GM23338 (cell line): ENCODE results near the gene CDC42BPB. TPM values are rescaled to one million over a fixed set of nuclear protein-coding genes. Genes with fewer than 3 reads are reported as not detected.
A peak's percentile ranks its signal among the peaks of the same experiment; 100 is the strongest.

Experiments
- ATAC-seq: fragments of 200-7000 bp; cut with Tn5 transposase; 3 replicates; pipeline ENCODE4 v1.9.1; 2020
- DNase-seq: peaks from one replicate; pipeline ENCODE4 v3.0.0-alpha.2; 2015; ENCODE audit warnings: low spot score
- H2AFZ ChIP-seq: fragments of 200-600 bp; sonication (generic); 2 replicates; pipeline ENCODE4 v1.8.0; 2016; ENCODE audit warnings: antibody characterized with exemption, mild to moderate bottlenecking, moderate library complexity
- H3F3A ChIP-seq: fragments of 200-600 bp; sonication (generic); replicated peaks from 2 replicates; pipeline ENCODE4 v1.8.0; 2017; ENCODE audit warnings: antibody characterized with exemption, mixed run types, low read depth
- H3K27ac ChIP-seq: fragments of 200-600 bp; sonication (generic); 2 replicates; pipeline ENCODE4 v1.6.1; 2016; ENCODE audit warnings: low read depth
- H3K27me3 ChIP-seq: fragments of 200-600 bp; sonication (generic); 2 replicates; pipeline ENCODE4 v1.8.0; 2016; ENCODE audit warnings: mild to moderate bottlenecking, mixed run types, moderate library complexity; ENCODE audit not compliant: insufficient read depth
- H3K36me3 ChIP-seq: fragments of 200-600 bp; sonication (generic); 2 replicates; pipeline ENCODE4 v1.8.0; 2016; ENCODE audit warnings: mild to moderate bottlenecking; ENCODE audit not compliant: insufficient read depth
- H3K4me1 ChIP-seq: fragments of 200-600 bp; sonication (generic); 2 replicates; pipeline ENCODE4 v1.8.0; 2016; ENCODE audit warnings: mild to moderate bottlenecking, moderate library complexity; ENCODE audit not compliant: insufficient read depth
- H3K4me2 ChIP-seq: fragments of 200-600 bp; sonication (generic); 2 replicates; pipeline ENCODE4 v1.7.1; 2017; ENCODE audit warnings: mixed run types
- H3K4me3 ChIP-seq: fragments of 200-600 bp; sonication (generic); 2 replicates; pipeline ENCODE4 v1.6.1; 2016; ENCODE audit warnings: mixed run types
- H3K79me2 ChIP-seq: fragments of 200-600 bp; sonication (generic); replicated peaks from 2 replicates; pipeline ENCODE4 v1.8.0; 2017; ENCODE audit warnings: mild to moderate bottlenecking; ENCODE audit not compliant: insufficient read depth
- H3K9me2 ChIP-seq: fragments of 200-600 bp; sonication (generic); 2 replicates; pipeline ENCODE4 v1.8.0; 2017; ENCODE audit not compliant: insufficient read depth
- H4K20me1 ChIP-seq: fragments of 200-600 bp; sonication (generic); replicated peaks from 2 replicates; pipeline ENCODE4 v1.8.0; 2017; ENCODE audit warnings: mild to moderate bottlenecking; ENCODE audit not compliant: insufficient read depth
- H3K27ac Mint-ChIP-seq: 2 replicates; pipeline ENCODE4 v1.8.0; 2020; ENCODE audit warnings: inconsistent platforms, mild to moderate bottlenecking, moderate library complexity, mixed read lengths
- H3K27me3 Mint-ChIP-seq: 3 replicates; pipeline ENCODE4 v1.8.0; 2022; ENCODE audit warnings: low read depth, mild to moderate bottlenecking, moderate library complexity, mixed read lengths, inconsistent platforms; ENCODE audit not compliant: insufficient read depth, poor library complexity
- H3K36me3 Mint-ChIP-seq: 3 replicates; pipeline ENCODE4 v1.8.0; 2021; ENCODE audit warnings: low read depth, mild to moderate bottlenecking, inconsistent platforms, moderate library complexity, mixed read lengths
- H3K4me1 Mint-ChIP-seq: 3 replicates; pipeline ENCODE4 v1.8.0; 2020; ENCODE audit warnings: mild to moderate bottlenecking, inconsistent platforms, mixed read lengths
- H3K4me3 Mint-ChIP-seq: 3 replicates; pipeline ENCODE4 v1.8.0; 2021; ENCODE audit warnings: moderate library complexity, mild to moderate bottlenecking, inconsistent platforms, mixed read lengths
- H3K9me3 Mint-ChIP-seq: 3 replicates; pipeline ENCODE4 v1.8.0; 2020; ENCODE audit warnings: moderate library complexity, mild to moderate bottlenecking, inconsistent platforms, mixed read lengths
- EZH2 ChIP-seq: fragments of 200-600 bp; sonication (generic); IDR thresholded peaks from one replicate; pipeline ENCODE4 v1.8.0; 2017; ENCODE audit warnings: antibody characterized with exemption, mild to moderate bottlenecking, low read depth; ENCODE audit not compliant: unreplicated experiment
- EZH2phosphoT487 ChIP-seq: fragments of 200-600 bp; sonication (generic); IDR thresholded peaks from one replicate; pipeline ENCODE4 v1.8.1; 2018; ENCODE audit warnings: antibody characterized with exemption; ENCODE audit not compliant: unreplicated experiment
- JUNB ChIP-seq: IDR thresholded peaks from one replicate; pipeline ENCODE4 v1.6.1; 2016; ENCODE audit warnings: antibody characterized with exemption; ENCODE audit not compliant: unreplicated experiment
- POLR2AphosphoS5 ChIP-seq: IDR thresholded peaks from 2 replicates; pipeline ENCODE4 v1.6.1; 2016; ENCODE audit warnings: antibody characterized with exemption, low read depth
- STAT1 ChIP-seq: IDR thresholded peaks from one replicate; pipeline ENCODE4 v1.6.1; 2016; ENCODE audit warnings: antibody characterized with exemption; ENCODE audit not compliant: unreplicated experiment
- ZNF114 ChIP-seq: fragments of 250-450 bp; sonication (Bioruptor Pico); IDR thresholded peaks from 2 replicates; pipeline ENCODE4 v1.5.0; 2020; ENCODE audit warnings: mild to moderate bottlenecking, moderate library complexity
- ZNF331 ChIP-seq: fragments of 250-450 bp; sonication (Bioruptor Pico); IDR thresholded peaks from 2 replicates; pipeline ENCODE4 v1.5.0; 2020; ENCODE audit warnings: low read depth, mild to moderate bottlenecking, moderate library complexity
- polyA plus RNA-seq: library from polyadenylated mRNA; unstranded; fragments of >200 nt; fragmentation: Nextera tagmentation; extraction: Ambion mirVana; gene quantifications from 2 replicates; pipeline ENCODE4 v1.2.1, GENCODE V29; 2016
- total RNA-seq: library from RNA; depleted of rRNA; stranded (reverse); fragments of >200 nt; shearing (Covaris generic); gene quantifications from 2 replicates; pipeline ENCODE4 v1.2.3, GENCODE V29; 2014
- TF ChIP-seq, protein P1 (sequence below): IDR thresholded peaks from 2 replicates; pipeline ENCODE4 v1.6.1; 2016; ENCODE audit warnings: antibody characterized with exemption
- TF ChIP-seq, protein P2 (sequence below): fragments of 250-450 bp; sonication (Bioruptor Pico); IDR thresholded peaks from 2 replicates; pipeline ENCODE4 v1.5.0; 2020; ENCODE audit warnings: mild to moderate bottlenecking, moderate library complexity

The CDC42BPB gene
- total and polyA plus RNA-seq, 2 experiments from 2014 or later: 12.3 to 127 TPM

- Histone ChIP-seq H3K4me3 (peak overlapping the region; percentile 92), H3K4me2 (peak overlapping the region; percentile 93), H3K36me3 (no peaks in the 10 kb centered on the region), H3K4me1 (peaks cover 8% of the 10 kb centered on the region), H4K20me1 (no peaks in the 10 kb centered on the region), H3K9me2 (no peaks in the 10 kb centered on the region), H3K27me3 (peaks cover 69% of the 10 kb centered on the region), H3K27ac (no peak overlapping the region), H3F3A (peaks cover 6% of the 10 kb centered on the region), H2AFZ (peak overlapping the region; percentile 96), H3K79me2 (no peaks in the 10 kb centered on the region)
- Mint-ChIP-seq H3K27me3 (peaks cover 63% of the 10 kb centered on the region), H3K4me3 (peak overlapping the region; percentile 37; the same call in 2 of the 3 replicates), H3K27ac (no peak overlapping the region), H3K4me1 (peaks cover 12% of the 10 kb centered on the region), H3K36me3 (peaks cover 10% of the 10 kb centered on the region; the same call in 2 of the 3 replicates), H3K9me3 (no peaks in the 10 kb centered on the region)
- TF ChIP-seq, protein P1, sequence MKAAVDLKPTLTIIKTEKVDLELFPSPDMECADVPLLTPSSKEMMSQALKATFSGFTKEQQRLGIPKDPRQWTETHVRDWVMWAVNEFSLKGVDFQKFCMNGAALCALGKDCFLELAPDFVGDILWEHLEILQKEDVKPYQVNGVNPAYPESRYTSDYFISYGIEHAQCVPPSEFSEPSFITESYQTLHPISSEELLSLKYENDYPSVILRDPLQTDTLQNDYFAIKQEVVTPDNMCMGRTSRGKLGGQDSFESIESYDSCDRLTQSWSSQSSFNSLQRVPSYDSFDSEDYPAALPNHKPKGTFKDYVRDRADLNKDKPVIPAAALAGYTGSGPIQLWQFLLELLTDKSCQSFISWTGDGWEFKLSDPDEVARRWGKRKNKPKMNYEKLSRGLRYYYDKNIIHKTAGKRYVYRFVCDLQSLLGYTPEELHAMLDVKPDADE: no peak
- TF ChIP-seq, protein P2, sequence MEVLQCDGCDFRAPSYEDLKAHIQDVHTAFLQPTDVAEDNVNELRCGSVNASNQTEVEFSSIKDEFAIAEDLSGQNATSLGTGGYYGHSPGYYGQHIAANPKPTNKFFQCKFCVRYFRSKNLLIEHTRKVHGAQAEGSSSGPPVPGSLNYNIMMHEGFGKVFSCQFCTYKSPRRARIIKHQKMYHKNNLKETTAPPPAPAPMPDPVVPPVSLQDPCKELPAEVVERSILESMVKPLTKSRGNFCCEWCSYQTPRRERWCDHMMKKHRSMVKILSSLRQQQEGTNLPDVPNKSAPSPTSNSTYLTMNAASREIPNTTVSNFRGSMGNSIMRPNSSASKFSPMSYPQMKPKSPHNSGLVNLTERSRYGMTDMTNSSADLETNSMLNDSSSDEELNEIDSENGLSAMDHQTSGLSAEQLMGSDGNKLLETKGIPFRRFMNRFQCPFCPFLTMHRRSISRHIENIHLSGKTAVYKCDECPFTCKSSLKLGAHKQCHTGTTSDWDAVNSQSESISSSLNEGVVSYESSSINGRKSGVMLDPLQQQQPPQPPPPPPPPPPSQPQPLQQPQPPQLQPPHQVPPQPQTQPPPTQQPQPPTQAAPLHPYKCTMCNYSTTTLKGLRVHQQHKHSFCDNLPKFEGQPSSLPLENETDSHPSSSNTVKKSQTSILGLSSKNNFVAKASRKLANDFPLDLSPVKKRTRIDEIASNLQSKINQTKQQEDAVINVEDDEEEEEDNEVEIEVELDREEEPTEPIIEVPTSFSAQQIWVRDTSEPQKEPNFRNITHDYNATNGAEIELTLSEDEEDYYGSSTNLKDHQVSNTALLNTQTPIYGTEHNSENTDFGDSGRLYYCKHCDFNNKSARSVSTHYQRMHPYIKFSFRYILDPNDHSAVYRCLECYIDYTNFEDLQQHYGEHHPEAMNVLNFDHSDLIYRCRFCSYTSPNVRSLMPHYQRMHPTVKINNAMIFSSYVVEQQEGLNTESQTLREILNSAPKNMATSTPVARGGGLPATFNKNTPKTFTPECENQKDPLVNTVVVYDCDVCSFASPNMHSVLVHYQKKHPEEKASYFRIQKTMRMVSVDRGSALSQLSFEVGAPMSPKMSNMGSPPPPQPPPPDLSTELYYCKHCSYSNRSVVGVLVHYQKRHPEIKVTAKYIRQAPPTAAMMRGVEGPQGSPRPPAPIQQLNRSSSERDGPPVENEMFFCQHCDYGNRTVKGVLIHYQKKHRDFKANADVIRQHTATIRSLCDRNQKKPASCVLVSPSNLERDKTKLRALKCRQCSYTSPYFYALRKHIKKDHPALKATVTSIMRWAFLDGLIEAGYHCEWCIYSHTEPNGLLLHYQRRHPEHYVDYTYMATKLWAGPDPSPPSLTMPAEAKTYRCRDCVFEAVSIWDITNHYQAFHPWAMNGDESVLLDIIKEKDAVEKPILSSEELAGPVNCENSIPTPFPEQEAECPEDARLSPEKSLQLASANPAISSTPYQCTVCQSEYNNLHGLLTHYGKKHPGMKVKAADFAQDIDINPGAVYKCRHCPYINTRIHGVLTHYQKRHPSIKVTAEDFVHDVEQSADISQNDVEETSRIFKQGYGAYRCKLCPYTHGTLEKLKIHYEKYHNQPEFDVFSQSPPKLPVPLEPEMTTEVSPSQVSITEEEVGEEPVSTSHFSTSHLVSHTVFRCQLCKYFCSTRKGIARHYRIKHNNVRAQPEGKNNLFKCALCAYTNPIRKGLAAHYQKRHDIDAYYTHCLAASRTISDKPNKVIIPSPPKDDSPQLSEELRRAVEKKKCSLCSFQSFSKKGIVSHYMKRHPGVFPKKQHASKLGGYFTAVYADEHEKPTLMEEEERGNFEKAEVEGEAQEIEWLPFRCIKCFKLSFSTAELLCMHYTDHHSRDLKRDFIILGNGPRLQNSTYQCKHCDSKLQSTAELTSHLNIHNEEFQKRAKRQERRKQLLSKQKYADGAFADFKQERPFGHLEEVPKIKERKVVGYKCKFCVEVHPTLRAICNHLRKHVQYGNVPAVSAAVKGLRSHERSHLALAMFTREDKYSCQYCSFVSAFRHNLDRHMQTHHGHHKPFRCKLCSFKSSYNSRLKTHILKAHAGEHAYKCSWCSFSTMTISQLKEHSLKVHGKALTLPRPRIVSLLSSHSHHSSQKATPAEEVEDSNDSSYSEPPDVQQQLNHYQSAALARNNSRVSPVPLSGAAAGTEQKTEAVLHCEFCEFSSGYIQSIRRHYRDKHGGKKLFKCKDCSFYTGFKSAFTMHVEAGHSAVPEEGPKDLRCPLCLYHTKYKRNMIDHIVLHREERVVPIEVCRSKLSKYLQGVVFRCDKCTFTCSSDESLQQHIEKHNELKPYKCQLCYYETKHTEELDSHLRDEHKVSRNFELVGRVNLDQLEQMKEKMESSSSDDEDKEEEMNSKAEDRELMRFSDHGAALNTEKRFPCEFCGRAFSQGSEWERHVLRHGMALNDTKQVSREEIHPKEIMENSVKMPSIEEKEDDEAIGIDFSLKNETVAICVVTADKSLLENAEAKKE: no peak
- no peak for TF ChIP-seq ZNF331 (CRISPR knock-in tag)
- no peak for TF ChIP-seq STAT1
- TF ChIP-seq JUNB: no peak
- no peak for TF ChIP-seq ZNF114 (CRISPR knock-in tag)
- peak; percentile 86 for TF ChIP-seq EZH2
- no peak for TF ChIP-seq POLR2AphosphoS5
- peak; percentile 42 for TF ChIP-seq EZH2phosphoT487
- no peak for DNase-seq
- peak; percentile 2 for ATAC-seq
These were observed 127.9 kb downstream of the CDC42BPB start for GRCh38 chr14:102929241-102930137.
